ENCODE measurements around the gene NEK9. TPM values are rescaled to one million over a fixed set of nuclear protein-coding genes. Genes with fewer than 3 reads are reported as not detected.

The NEK9 gene
- total RNA-seq, 1 experiment from 2014 or later, result 50.8 TPM

- H3K27me3 Mint-ChIP-seq (ENCODE audit: low read depth), result no peaks in the 10 kb centered on the region
- no peak for ATAC-seq
These were observed 6.1 kb downstream of the NEK9 start for GRCh38 chr14:75120541-75121291.

GRCh38 chr14:75119056-75119455, 7.8 kb downstream of the NEK9 start:
- Mint-ChIP-seq H3K9me3 (no peaks in the 10 kb centered on the region), H3K27me3 (ENCODE audit: low read depth) (no peaks in the 10 kb centered on the region), H3K4me3 (no peak overlapping the region), H3K36me3 (peaks cover 28% of the 10 kb centered on the region), H3K4me1 (no peaks in the 10 kb centered on the region), H3K27ac (no peak overlapping the region)
- ATAC-seq (no peak), DNase-seq (ENCODE audit: low spot score) (no peak)
- TF ChIP-seq, protein P1, sequence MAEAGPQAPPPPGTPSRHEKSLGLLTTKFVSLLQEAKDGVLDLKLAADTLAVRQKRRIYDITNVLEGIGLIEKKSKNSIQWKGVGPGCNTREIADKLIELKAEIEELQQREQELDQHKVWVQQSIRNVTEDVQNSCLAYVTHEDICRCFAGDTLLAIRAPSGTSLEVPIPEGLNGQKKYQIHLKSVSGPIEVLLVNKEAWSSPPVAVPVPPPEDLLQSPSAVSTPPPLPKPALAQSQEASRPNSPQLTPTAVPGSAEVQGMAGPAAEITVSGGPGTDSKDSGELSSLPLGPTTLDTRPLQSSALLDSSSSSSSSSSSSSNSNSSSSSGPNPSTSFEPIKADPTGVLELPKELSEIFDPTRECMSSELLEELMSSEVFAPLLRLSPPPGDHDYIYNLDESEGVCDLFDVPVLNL (CRISPR knock-in tag; IDR thresholded peaks at IDR 0.05; ENCODE audit: borderline replicate concordance, low read depth), result no peak
- TF ChIP-seq ZNF138 (CRISPR knock-in tag; conservative IDR thresholded peaks at IDR 0.05) (no peak), NFATC4 (CRISPR knock-in tag; IDR thresholded peaks at IDR 0.05) (no peak)
- POLR2A ChIA-PET, result no interaction called here
- CTCF ChIA-PET, result no interaction called here

More at GRCh38 chr14:75120541-75121291, 6.1 kb downstream of the NEK9 start:
- H3K36me3 Mint-ChIP-seq, result peaks cover 23% of the 10 kb centered on the region
- TF ChIP-seq PRDM15 (CRISPR knock-in tag; IDR thresholded peaks at IDR 0.05), result no peak
- TF ChIP-seq ESRRA (CRISPR knock-in tag; IDR thresholded peaks at IDR 0.05; ENCODE audit: borderline replicate concordance), result no peak
- no peak for TF ChIP-seq RORB (CRISPR knock-in tag; IDR thresholded peaks at IDR 0.05)
- no peak for TF ChIP-seq SMAD3 (CRISPR knock-in tag; IDR thresholded peaks at IDR 0.05; ENCODE audit: borderline replicate concordance)
- TF ChIP-seq NFATC4 (CRISPR knock-in tag; IDR thresholded peaks at IDR 0.05), result no peak
- no peak for TF ChIP-seq FOXJ3 (CRISPR knock-in tag; IDR thresholded peaks at IDR 0.05; ENCODE audit: borderline replicate concordance)
- POLR2A ChIA-PET, result no interaction called here
- H3K4me1 Mint-ChIP-seq, result peaks cover 3% of the 10 kb centered on the region
- H3K9me3 Mint-ChIP-seq, result no peaks in the 10 kb centered on the region
- no peak overlapping the region for H3K4me3 Mint-ChIP-seq
- no peak overlapping the region for H3K27ac Mint-ChIP-seq
- CTCF ChIA-PET, result no interaction called here
- DNase-seq (ENCODE audit: low spot score), result no peak

- Mint-ChIP-seq H3K36me3 (peaks cover 56% of the 10 kb centered on the region), H3K9me3 (no peaks in the 10 kb centered on the region), H3K27me3 (ENCODE audit: low read depth) (no peaks in the 10 kb centered on the region), H3K4me3 (no peak overlapping the region), H3K27ac (no peak overlapping the region), H3K4me1 (no peaks in the 10 kb centered on the region)
- no peak for ATAC-seq
- no peak for DNase-seq (ENCODE audit: low spot score)
- ChIA-PET POLR2A (no interaction called here), CTCF (no interaction called here)
- no peak for TF ChIP-seq STAT6 (CRISPR knock-in tag; conservative IDR thresholded peaks at IDR 0.05; ENCODE audit: low read depth)
- TF ChIP-seq MAX (CRISPR knock-in tag; IDR thresholded peaks at IDR 0.05), result no peak
- no peak for TF ChIP-seq CDX4 (CRISPR knock-in tag; IDR thresholded peaks at IDR 0.05; ENCODE audit: borderline replicate concordance)
- TF ChIP-seq, protein P2, sequence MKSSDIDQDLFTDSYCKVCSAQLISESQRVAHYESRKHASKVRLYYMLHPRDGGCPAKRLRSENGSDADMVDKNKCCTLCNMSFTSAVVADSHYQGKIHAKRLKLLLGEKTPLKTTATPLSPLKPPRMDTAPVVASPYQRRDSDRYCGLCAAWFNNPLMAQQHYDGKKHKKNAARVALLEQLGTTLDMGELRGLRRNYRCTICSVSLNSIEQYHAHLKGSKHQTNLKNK (CRISPR knock-in tag; IDR thresholded peaks at IDR 0.05), result no peak
- no peak for TF ChIP-seq SMAD4 (CRISPR knock-in tag; IDR thresholded peaks at IDR 0.05)
- TF ChIP-seq, protein P3, sequence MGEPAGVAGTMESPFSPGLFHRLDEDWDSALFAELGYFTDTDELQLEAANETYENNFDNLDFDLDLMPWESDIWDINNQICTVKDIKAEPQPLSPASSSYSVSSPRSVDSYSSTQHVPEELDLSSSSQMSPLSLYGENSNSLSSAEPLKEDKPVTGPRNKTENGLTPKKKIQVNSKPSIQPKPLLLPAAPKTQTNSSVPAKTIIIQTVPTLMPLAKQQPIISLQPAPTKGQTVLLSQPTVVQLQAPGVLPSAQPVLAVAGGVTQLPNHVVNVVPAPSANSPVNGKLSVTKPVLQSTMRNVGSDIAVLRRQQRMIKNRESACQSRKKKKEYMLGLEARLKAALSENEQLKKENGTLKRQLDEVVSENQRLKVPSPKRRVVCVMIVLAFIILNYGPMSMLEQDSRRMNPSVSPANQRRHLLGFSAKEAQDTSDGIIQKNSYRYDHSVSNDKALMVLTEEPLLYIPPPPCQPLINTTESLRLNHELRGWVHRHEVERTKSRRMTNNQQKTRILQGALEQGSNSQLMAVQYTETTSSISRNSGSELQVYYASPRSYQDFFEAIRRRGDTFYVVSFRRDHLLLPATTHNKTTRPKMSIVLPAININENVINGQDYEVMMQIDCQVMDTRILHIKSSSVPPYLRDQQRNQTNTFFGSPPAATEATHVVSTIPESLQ (CRISPR knock-in tag; IDR thresholded peaks at IDR 0.05), result no peak
- TF ChIP-seq ATF1 (CRISPR knock-in tag; IDR thresholded peaks at IDR 0.05), result no peak
- no peak for TF ChIP-seq ERG (CRISPR knock-in tag; IDR thresholded peaks at IDR 0.05)
- TF ChIP-seq ZNF219 (CRISPR knock-in tag; IDR thresholded peaks at IDR 0.05; ENCODE audit: borderline replicate concordance), result no peak
These were observed 12.8 kb downstream of the NEK9 start for GRCh38 chr14:75113932-75114539.
